Endothelial cell (in vitro differentiated cells): ENCODE measurements around the gene INPP4A. TPM values are rescaled to one million over a fixed set of nuclear protein-coding genes. Genes with fewer than 3 reads are reported as not detected.
A peak's percentile ranks its signal among the peaks of the same experiment; 100 is the strongest.

Experiments used
- DNase-seq: peaks from one replicate; pipeline ENCODE4 v3.0.0; 2021; ENCODE audit warnings: low spot score
- H3K27ac Mint-ChIP-seq: one replicate; pipeline ENCODE4 v1.8.0; 2021; ENCODE audit warnings: mixed read lengths, inconsistent platforms; ENCODE audit not compliant: unreplicated experiment
- H3K27me3 Mint-ChIP-seq: one replicate; pipeline ENCODE4 v1.8.0; 2021; ENCODE audit warnings: mild to moderate bottlenecking, moderate library complexity, mixed read lengths, inconsistent platforms; ENCODE audit not compliant: unreplicated experiment
- H3K36me3 Mint-ChIP-seq: one replicate; pipeline ENCODE4 v1.8.0; 2021; ENCODE audit warnings: mild to moderate bottlenecking, low read depth, mixed read lengths, inconsistent platforms; ENCODE audit not compliant: unreplicated experiment
- H3K4me1 Mint-ChIP-seq: one replicate; pipeline ENCODE4 v1.8.0; 2021; ENCODE audit warnings: mild to moderate bottlenecking, mixed read lengths, inconsistent platforms; ENCODE audit not compliant: unreplicated experiment
- H3K4me3 Mint-ChIP-seq: one replicate; pipeline ENCODE4 v1.8.0; 2021; ENCODE audit warnings: mild to moderate bottlenecking, mixed read lengths, inconsistent platforms; ENCODE audit not compliant: unreplicated experiment
- H3K9me3 Mint-ChIP-seq: one replicate; pipeline ENCODE4 v1.8.0; 2021; ENCODE audit warnings: mixed read lengths, inconsistent platforms; ENCODE audit not compliant: unreplicated experiment
- total RNA-seq: library from RNA; stranded (reverse); fragmentation: NEBNext Ultra II Directional; extraction: Animal tissue kit (Norgen Biotek cat#: 25700); gene quantifications from one replicate; pipeline ENCODE4 v1.2.1, GENCODE V29; 2021; ENCODE audit not compliant: unreplicated experiment
- TF ChIP-seq, protein P1 (sequence below): fragments of 200-600 bp; sonication (generic); IDR thresholded peaks from one replicate; pipeline ENCODE4 v1.5.0; 2021; ENCODE audit warnings: antibody characterized with exemption; ENCODE audit not compliant: unreplicated experiment

INPP4A gene
- total RNA-seq, 1 donor from 2014 or later, result 26.8 TPM

DNA sequence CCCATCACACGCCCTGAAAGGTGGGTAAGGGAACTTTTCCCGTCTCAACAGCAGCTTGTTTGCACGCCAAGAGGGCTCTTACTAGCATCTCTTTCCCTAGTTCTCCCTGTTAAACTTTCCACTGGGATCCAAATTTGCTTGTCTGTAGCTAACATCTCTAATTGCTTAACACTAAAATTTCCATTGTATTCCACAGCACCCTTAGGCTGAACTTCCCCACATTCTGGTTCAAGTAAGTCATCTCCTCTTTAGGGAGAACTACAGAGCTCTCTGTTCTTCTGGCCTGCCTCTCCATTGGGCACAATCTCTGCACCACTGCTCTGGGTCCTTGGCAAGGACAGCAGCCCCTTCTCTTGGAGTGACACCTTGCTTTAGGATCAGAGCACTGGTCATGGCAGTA lies 187.7 kb downstream of the INPP4A start:
- TF ChIP-seq, protein P1, sequence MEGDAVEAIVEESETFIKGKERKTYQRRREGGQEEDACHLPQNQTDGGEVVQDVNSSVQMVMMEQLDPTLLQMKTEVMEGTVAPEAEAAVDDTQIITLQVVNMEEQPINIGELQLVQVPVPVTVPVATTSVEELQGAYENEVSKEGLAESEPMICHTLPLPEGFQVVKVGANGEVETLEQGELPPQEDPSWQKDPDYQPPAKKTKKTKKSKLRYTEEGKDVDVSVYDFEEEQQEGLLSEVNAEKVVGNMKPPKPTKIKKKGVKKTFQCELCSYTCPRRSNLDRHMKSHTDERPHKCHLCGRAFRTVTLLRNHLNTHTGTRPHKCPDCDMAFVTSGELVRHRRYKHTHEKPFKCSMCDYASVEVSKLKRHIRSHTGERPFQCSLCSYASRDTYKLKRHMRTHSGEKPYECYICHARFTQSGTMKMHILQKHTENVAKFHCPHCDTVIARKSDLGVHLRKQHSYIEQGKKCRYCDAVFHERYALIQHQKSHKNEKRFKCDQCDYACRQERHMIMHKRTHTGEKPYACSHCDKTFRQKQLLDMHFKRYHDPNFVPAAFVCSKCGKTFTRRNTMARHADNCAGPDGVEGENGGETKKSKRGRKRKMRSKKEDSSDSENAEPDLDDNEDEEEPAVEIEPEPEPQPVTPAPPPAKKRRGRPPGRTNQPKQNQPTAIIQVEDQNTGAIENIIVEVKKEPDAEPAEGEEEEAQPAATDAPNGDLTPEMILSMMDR, result no peak
- DNase-seq, result no peak
- no peak overlapping the region for H3K4me3 Mint-ChIP-seq
- H3K36me3 Mint-ChIP-seq, result no peaks in the 10 kb centered on the region
- no peaks in the 10 kb centered on the region for H3K27me3 Mint-ChIP-seq
- peaks cover 5% of the 10 kb centered on the region for H3K4me1 Mint-ChIP-seq
- H3K9me3 Mint-ChIP-seq, result no peaks in the 10 kb centered on the region
- no peak overlapping the region for H3K27ac Mint-ChIP-seq

DNA sequence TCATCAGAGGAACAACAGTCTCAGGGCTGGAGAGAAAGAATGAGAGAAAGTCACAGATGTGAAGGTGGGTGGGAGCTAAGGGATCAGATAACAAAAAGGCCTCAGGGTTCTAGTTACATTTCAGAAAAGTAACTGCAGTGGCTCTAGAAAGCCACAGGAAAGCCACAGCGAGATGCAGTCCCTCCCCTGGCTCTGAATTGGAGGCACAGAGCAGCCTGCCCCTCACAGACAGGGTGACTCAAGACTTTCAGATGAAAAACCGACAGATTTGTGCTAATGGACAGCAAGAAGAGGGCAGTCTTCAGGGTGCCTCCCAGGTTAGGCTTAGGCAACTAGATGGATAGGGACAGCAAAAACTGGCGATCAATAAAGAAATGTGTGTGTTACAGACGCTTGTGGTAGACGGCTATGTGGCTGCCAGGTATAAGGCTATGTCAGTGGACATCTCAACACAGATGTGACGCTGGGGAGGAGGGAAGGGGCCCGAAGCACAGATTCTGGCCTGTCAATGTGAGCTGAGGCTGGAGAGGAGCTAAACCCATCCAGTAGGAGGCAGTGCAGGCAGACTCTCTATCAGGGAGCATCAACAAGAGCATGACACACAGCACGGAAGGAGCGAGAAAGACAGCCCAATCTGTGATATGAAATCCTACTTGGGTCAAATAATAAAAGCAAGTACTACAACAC lies 189.9 kb downstream of the INPP4A start:
- H3K4me1 Mint-ChIP-seq, result peaks cover 5% of the 10 kb centered on the region
- no peaks in the 10 kb centered on the region for H3K9me3 Mint-ChIP-seq
- peak overlapping the region; percentile 4 for H3K4me3 Mint-ChIP-seq
- TF ChIP-seq, protein P1, result peak; percentile 34
- DNase-seq, result peak; percentile 48
- no peaks in the 10 kb centered on the region for H3K27me3 Mint-ChIP-seq
- H3K27ac Mint-ChIP-seq, result no peak overlapping the region
- H3K36me3 Mint-ChIP-seq, result no peaks in the 10 kb centered on the region

DNA sequence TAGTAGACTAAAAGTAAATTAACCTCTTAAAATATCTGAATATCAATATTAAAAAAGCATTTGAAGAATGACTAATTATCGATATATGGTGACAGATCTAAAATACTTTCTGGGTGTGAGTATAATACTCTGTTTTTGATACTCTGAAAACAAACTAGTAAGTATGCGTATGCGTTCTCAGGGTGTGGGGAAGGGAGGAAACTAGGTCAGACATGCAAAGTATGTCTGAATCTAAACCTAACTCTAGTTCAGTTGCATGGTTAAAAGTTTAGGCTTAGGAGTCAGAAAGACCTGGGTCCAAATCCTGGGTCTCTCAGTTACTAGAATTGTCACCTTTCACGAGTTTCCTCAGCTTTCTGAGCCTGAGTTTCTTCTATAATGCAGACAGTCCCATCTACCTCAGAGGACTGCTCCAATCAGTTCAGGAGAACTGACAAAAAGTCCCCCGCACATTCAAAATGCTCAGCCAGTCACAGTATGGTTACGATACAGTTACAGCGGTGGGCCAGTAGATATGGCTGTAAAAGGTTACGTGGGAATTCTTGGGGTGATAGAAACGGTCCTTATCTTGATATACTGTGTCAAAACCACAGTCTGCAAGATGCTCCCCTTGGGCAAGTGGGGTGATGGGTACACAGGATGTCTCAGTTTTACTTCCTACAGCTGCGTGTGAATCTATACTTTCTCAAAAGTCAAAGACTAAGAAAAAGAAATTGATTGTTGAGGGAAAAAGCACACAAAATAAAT lies 192.9 kb downstream of the INPP4A start:
- TF ChIP-seq, protein P1, result no peak
- Mint-ChIP-seq H3K27ac (no peak overlapping the region), H3K4me3 (no peak overlapping the region), H3K4me1 (peaks cover 5% of the 10 kb centered on the region), H3K36me3 (no peaks in the 10 kb centered on the region), H3K9me3 (no peaks in the 10 kb centered on the region), H3K27me3 (peaks cover 2% of the 10 kb centered on the region)
- no peak for DNase-seq

DNA sequence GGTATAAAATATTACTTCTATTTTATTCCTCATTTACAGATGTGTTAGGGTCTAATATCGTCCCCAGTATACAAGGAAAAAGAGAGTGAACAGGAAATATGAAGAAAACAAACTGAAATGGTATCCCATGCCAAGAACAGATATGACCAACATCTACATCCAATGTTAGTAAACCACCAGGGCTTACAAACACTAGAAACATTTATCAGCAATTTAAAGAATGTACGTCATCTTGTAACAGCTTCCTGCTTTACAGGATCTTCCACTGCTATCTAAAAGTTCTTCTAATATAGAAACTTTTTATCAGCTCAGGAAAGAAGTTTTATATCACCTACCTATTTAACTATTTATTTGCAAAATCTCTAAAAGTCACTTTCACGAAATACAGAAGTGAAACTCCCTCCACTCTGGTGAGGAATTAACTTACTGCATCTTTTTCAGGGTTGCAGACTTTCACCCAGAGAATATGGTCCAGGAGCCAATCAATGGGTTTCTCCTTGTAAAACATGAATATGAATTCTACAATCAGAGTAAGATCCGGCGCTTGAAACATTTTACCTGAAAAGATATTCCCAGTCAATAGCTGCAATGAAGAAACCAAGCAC lies 198.9 kb downstream of the INPP4A start:
- TF ChIP-seq, protein P1, result no peak
- peaks cover 2% of the 10 kb centered on the region for H3K27me3 Mint-ChIP-seq
- H3K9me3 Mint-ChIP-seq, result no peaks in the 10 kb centered on the region
- H3K36me3 Mint-ChIP-seq, result no peaks in the 10 kb centered on the region
- H3K27ac Mint-ChIP-seq, result no peak overlapping the region
- H3K4me3 Mint-ChIP-seq, result no peak overlapping the region
- DNase-seq, result no peak
- no peaks in the 10 kb centered on the region for H3K4me1 Mint-ChIP-seq

Other genes with a start within 250 kb of the INPP4A start
- gene CNGA3, start 98.4 kb upstream of the INPP4A start, total RNA-seq, result 0.10 TPM
- gene COA5, start 163.7 kb downstream of the INPP4A start, total RNA-seq, result 21.6 TPM
- gene UNC50, start 163.7 kb downstream of the INPP4A start, total RNA-seq, result 33.0 TPM